Measurements from ENCODE around the gene FEV.
A peak's percentile ranks its signal among the peaks of the same experiment; 100 is the strongest.

FEV gene

GRCh38 chr2:218993345-218994315 is 8.6 kb upstream of the FEV start, which contains the start of gene CRYBA2:
Gene CRYBA2 (minus strand): TSS chr2:218993422. CDS start chr2:218993176, 246 bp downstream.
- DNase-seq (ENCODE audit: low read depth, low spot score): peak; percentile 84

- peak; percentile 39 for DNase-seq (ENCODE audit: low read depth, low spot score)
Measured at GRCh38 chr2:218992703-218993344, 7.8 kb upstream of the FEV start.

GRCh38 chr2:218992196-218992595 is 7.2 kb upstream of the FEV start:
- DNase-seq (ENCODE audit: low read depth, low spot score): no peak

GRCh38 chr2:218991674-218992168 is 6.7 kb upstream of the FEV start:
- DNase-seq (ENCODE audit: low read depth, low spot score): peak; percentile 41

GRCh38 chr2:218990612-218991011 is 5.6 kb upstream of the FEV start:
- DNase-seq (ENCODE audit: low read depth, low spot score): no peak

- DNase-seq (ENCODE audit: low read depth, low spot score): no peak
Measured at GRCh38 chr2:218990052-218990451, 5.1 kb upstream of the FEV start.

GRCh38 chr2:218988650-218989049 is 3.7 kb upstream of the FEV start:
- no peak for DNase-seq (ENCODE audit: low read depth, low spot score)

GRCh38 chr2:218988164-218988563 is 3.2 kb upstream of the FEV start:
- no peak for DNase-seq (ENCODE audit: low read depth, low spot score)

- DNase-seq (ENCODE audit: low read depth, low spot score): no peak
Measured at GRCh38 chr2:218986148-218986761, 1.3 kb upstream of the FEV start.

- DNase-seq (ENCODE audit: low read depth, low spot score): no peak
Measured at GRCh38 chr2:218985325-218986091, 524 bp upstream of the FEV start.

- DNase-seq (ENCODE audit: low read depth, low spot score): peak; percentile 50
Measured at GRCh38 chr2:218984239-218985020, 554 bp downstream of the FEV start.

- no peak for DNase-seq (ENCODE audit: low read depth, low spot score)
Measured at GRCh38 chr2:218983934-218984238, 1.1 kb downstream of the FEV start.

GRCh38 chr2:218983263-218983933 is 1.6 kb downstream of the FEV start:
- DNase-seq (ENCODE audit: low read depth, low spot score): peak; percentile 36

- no peak for DNase-seq (ENCODE audit: low read depth, low spot score)
Measured at GRCh38 chr2:218982586-218983262, 2.3 kb downstream of the FEV start.

- DNase-seq (ENCODE audit: low read depth, low spot score): peak; percentile 38
Measured at GRCh38 chr2:218981881-218982585, 3.0 kb downstream of the FEV start.

GRCh38 chr2:218981390-218981880 is 3.5 kb downstream of the FEV start:
- peak; percentile 52 for DNase-seq (ENCODE audit: low read depth, low spot score)

- DNase-seq (ENCODE audit: low read depth, low spot score): no peak
Measured at GRCh38 chr2:218980735-218981389, 4.1 kb downstream of the FEV start.

Data from ELF-1 (cell line).